ENCODE measurements around the gene DLG2. TPM values are rescaled to one million over a fixed set of nuclear protein-coding genes. Genes with fewer than 3 reads are reported as not detected.

Gene DLG2
- total and polyA plus RNA-seq, 4 donors, result 1.3 to 23.3 (median 10.9) TPM

DNA sequence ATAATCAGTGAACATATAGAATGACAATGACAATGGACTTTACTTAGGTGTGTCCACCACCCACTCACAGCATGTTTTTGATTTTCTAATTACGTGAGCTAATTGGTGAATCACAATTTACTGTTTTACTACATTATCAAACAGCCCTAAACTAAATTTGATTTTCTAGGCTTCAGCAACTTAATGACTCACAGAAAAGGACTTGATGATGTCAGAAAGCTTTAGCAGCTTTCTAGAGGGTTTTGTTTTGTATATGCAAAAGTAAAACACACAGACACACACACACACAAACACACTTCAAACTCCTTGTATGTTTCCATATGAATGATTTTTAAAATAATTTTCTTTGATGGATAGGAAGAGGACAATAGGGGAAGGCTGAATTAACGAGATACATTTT is 1462.4 kb downstream of the DLG2 start:
- no peak for ATAC-seq (ENCODE audit: low FRiP score)
- no peak overlapping the region for H3K4me3 ChIP-seq (ENCODE audit: low read length in 2 of 2)
- WGBS, 2 donors, result 65 to 70% methylated on average over 2 of the region's 2 CpGs
- H3K27me3 ChIP-seq (ENCODE audit: control insufficient read depth in 1 of 2, insufficient read depth in 2 of 2, low read length in 1 of 2), result no peaks in the 10 kb centered on the region
- no peaks in the 10 kb centered on the region for H3K4me1 ChIP-seq (ENCODE audit: control insufficient read depth in 1 of 2, insufficient read depth in 2 of 2, low read length in 2 of 2)
- no peak for DNase-seq
- peaks cover 1% of the 10 kb centered on the region for H3K9me3 ChIP-seq (ENCODE audit: control insufficient read depth, low read length)
- no peaks in the 10 kb centered on the region for H3K36me3 ChIP-seq (ENCODE audit: control insufficient read depth in 1 of 2, insufficient read depth in 2 of 2, low read length in 1 of 2)
- intact Hi-C loops (cut with DNase I), result no loop called here
- no peak overlapping the region for H3K27ac ChIP-seq (ENCODE audit: low read depth in 1 of 2, low read length in 2 of 2)

DNA sequence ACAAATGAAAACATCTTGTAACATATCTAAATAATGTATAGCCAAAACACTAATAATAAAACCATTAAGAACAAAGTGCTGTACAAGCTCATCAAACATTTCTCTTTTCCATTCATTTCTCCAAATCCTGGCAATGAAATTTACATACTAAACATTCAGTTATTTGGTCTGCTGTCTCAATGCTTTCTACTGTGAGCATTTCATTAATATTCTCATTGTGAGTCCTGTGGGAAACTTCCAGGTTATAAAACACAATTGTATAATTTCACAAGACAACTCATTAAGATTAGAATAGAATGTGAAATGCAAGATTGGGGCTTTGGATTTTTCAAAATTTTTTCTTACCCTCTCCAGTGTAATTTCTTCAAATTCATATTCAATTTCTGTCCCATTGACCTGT is 1464.0 kb downstream of the DLG2 start:
- Histone ChIP-seq H3K9me3 (ENCODE audit: control insufficient read depth, low read length) (peaks cover 1% of the 10 kb centered on the region), H3K36me3 (ENCODE audit: control insufficient read depth in 1 of 2, insufficient read depth in 2 of 2, low read length in 1 of 2) (no peaks in the 10 kb centered on the region), H3K4me3 (ENCODE audit: low read length in 2 of 2) (no peak overlapping the region), H3K27me3 (ENCODE audit: control insufficient read depth in 1 of 2, insufficient read depth in 2 of 2, low read length in 1 of 2) (no peaks in the 10 kb centered on the region), H3K4me1 (ENCODE audit: control insufficient read depth in 1 of 2, insufficient read depth in 2 of 2, low read length in 2 of 2) (no peaks in the 10 kb centered on the region), H3K27ac (ENCODE audit: low read depth in 1 of 2, low read length in 2 of 2) (no peak overlapping the region)
- DNase-seq, result no peak
- no peak for ATAC-seq (ENCODE audit: low FRiP score)
- intact Hi-C loops (cut with DNase I), result no loop called here

DNA sequence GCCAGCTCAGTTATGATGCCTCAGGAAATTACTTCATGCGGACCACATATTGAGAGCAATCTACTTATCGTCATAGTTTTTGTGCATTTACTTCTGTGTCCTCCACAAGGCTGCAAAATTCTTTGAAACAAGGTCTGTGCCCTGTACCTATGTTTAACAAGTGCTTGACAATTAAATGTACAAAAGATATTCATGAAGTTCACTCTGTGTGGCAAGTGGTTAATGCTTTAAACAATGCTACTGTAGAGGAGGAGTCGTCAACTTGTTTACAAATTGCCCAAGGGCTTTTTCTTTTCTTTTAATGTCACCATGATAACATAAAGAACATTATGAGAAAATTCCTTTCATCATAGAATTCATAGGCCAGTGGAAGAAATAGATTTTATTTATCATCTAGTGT is 1469.5 kb downstream of the DLG2 start:
- DNase-seq (no peak), ATAC-seq (ENCODE audit: low FRiP score) (no peak)
- H3K27me3 ChIP-seq (ENCODE audit: control insufficient read depth in 1 of 2, insufficient read depth in 2 of 2, low read length in 1 of 2), result no peaks in the 10 kb centered on the region
- no peak overlapping the region for H3K4me3 ChIP-seq (ENCODE audit: low read length in 2 of 2)
- no peaks in the 10 kb centered on the region for H3K36me3 ChIP-seq (ENCODE audit: control insufficient read depth in 1 of 2, insufficient read depth in 2 of 2, low read length in 1 of 2)
- no peak overlapping the region for H3K27ac ChIP-seq (ENCODE audit: low read depth in 1 of 2, low read length in 2 of 2)
- WGBS, 2 donors, result 79 to 80% methylated on average over 3 of the region's 3 CpGs
- intact Hi-C loops (cut with DNase I), result no loop called here
- H3K9me3 ChIP-seq (ENCODE audit: control insufficient read depth, low read length), result peaks cover 1% of the 10 kb centered on the region
- H3K4me1 ChIP-seq (ENCODE audit: control insufficient read depth in 1 of 2, insufficient read depth in 2 of 2, low read length in 2 of 2), result no peaks in the 10 kb centered on the region

DNA sequence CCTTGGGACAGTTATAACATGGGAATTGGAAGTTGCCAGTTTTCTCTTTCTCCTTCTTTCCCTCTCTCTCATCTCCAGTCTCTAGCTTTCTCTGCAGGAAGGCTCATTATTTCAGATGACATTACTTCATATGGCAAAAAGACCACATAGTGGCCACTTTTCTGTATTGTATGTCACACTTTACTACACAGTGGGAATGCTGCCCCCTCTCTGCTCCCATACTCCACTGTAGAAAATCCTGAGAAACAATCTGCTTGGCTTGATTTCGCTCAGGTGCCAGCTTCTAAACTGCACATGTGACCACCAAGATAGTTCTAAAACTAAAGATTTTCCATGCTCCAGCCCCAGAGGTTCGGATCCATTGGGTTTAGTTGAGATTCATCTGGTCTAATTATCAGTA is 1480.3 kb downstream of the DLG2 start:
- no peak overlapping the region for H3K4me3 ChIP-seq (ENCODE audit: low read length in 2 of 2)
- 83% methylated on average over 2 of the region's 2 CpGs for WGBS, 2 donors
- no peak for DNase-seq
- H3K27ac ChIP-seq (ENCODE audit: low read depth in 1 of 2, low read length in 2 of 2), result no peak overlapping the region
- H3K27me3 ChIP-seq (ENCODE audit: control insufficient read depth in 1 of 2, insufficient read depth in 2 of 2, low read length in 1 of 2), result no peaks in the 10 kb centered on the region
- H3K9me3 ChIP-seq (ENCODE audit: control insufficient read depth, low read length), result no peaks in the 10 kb centered on the region
- no peaks in the 10 kb centered on the region for H3K36me3 ChIP-seq (ENCODE audit: control insufficient read depth in 1 of 2, insufficient read depth in 2 of 2, low read length in 1 of 2)
- H3K4me1 ChIP-seq (ENCODE audit: control insufficient read depth in 1 of 2, insufficient read depth in 2 of 2, low read length in 2 of 2), result no peaks in the 10 kb centered on the region
- intact Hi-C loops (cut with DNase I), result no loop called here
- no peak for ATAC-seq (ENCODE audit: low FRiP score)

DNA sequence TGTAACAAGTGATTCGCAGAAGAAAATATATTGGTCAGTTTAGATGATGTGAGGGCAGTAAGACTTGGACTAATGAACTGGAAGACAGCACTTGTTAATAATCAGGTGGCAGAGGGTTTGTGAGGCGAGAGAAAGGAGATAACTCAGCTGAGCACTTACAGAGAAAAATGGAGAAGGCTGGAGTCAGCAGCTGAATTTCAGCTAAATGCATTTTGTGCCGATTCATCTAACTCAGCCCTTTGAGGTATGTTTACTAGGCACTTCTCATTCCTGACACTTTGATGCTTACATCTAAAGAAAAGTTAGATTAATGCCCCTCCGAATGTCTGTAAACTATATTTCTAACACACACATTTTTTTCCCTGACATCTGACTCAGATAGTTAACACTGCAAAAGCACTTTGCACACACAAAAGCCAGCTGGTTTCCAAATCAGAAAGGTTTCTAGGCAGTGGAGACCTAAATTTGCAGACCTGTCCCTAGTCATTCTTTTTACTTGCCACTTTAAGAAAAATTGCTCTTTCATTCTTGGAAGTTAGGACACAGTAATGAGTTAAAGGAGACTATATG is 1481.4 kb downstream of the DLG2 start:
- H3K27me3 ChIP-seq (ENCODE audit: control insufficient read depth in 1 of 2, insufficient read depth in 2 of 2, low read length in 1 of 2), result no peaks in the 10 kb centered on the region
- intact Hi-C loops (cut with DNase I), result no loop called here
- H3K4me3 ChIP-seq (ENCODE audit: low read length in 2 of 2), result no peak overlapping the region
- WGBS, 2 donors, result 41 to 42% methylated on average over 4 of the region's 4 CpGs
- H3K4me1 ChIP-seq (ENCODE audit: control insufficient read depth in 1 of 2, insufficient read depth in 2 of 2, low read length in 2 of 2), result no peaks in the 10 kb centered on the region
- no peak overlapping the region for H3K27ac ChIP-seq (ENCODE audit: low read depth in 1 of 2, low read length in 2 of 2)
- no peaks in the 10 kb centered on the region for H3K9me3 ChIP-seq (ENCODE audit: control insufficient read depth, low read length)
- DNase-seq (no peak), ATAC-seq (ENCODE audit: low FRiP score) (no peak)
- H3K36me3 ChIP-seq (ENCODE audit: control insufficient read depth in 1 of 2, insufficient read depth in 2 of 2, low read length in 1 of 2), result no peaks in the 10 kb centered on the region

DNA sequence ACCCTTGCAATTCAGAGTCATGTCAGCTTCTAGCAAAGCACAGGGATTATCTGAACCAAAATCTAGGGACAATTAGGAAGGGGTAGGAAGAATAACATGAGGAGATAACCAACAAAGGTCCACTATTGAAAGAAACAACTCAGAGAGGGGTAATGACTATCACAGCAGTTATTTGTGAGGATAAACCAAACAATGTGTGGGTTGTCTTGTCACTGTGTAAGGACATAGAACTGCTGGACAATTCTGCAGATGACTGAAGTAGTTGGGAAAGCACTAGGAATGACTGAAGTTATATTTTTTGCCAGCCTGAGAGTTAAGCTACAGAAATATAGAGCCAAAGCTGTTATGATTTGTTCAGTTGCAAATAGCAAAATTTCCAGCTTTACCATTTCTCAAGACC is 1482.6 kb downstream of the DLG2 start:
- no peaks in the 10 kb centered on the region for H3K36me3 ChIP-seq (ENCODE audit: control insufficient read depth in 1 of 2, insufficient read depth in 2 of 2, low read length in 1 of 2)
- no peak overlapping the region for H3K4me3 ChIP-seq (ENCODE audit: low read length in 2 of 2)
- H3K9me3 ChIP-seq (ENCODE audit: control insufficient read depth, low read length), result no peaks in the 10 kb centered on the region
- no peak for ATAC-seq (ENCODE audit: low FRiP score)
- H3K27ac ChIP-seq (ENCODE audit: low read depth in 1 of 2, low read length in 2 of 2), result no peak overlapping the region
- H3K27me3 ChIP-seq (ENCODE audit: control insufficient read depth in 1 of 2, insufficient read depth in 2 of 2, low read length in 1 of 2), result no peaks in the 10 kb centered on the region
- no peaks in the 10 kb centered on the region for H3K4me1 ChIP-seq (ENCODE audit: control insufficient read depth in 1 of 2, insufficient read depth in 2 of 2, low read length in 2 of 2)
- intact Hi-C loops (cut with DNase I), result no loop called here
- no peak for DNase-seq

DNA sequence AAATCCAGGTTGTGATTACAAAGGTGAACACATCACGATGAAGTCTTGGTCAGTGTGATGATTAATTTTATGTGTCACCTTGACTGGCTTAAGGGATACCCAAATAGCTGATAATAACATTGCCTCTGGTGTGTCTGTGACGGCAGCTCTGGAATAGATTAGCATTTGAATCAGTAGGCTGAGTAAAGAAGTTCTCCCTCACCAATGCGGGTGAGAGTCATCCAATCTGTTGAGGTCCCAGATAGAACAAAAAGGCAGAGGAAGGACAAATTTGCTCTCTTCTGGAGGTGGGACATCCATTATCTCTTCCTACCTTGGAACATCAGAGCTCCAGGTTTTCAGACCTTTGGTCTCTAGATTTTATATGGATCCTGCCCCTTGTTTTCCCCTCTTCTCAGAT is 1484.7 kb downstream of the DLG2 start:
- Histone ChIP-seq H3K4me1 (ENCODE audit: control insufficient read depth in 1 of 2, insufficient read depth in 2 of 2, low read length in 2 of 2) (no peaks in the 10 kb centered on the region), H3K36me3 (ENCODE audit: control insufficient read depth in 1 of 2, insufficient read depth in 2 of 2, low read length in 1 of 2) (no peaks in the 10 kb centered on the region), H3K27me3 (ENCODE audit: control insufficient read depth in 1 of 2, insufficient read depth in 2 of 2, low read length in 1 of 2) (no peaks in the 10 kb centered on the region), H3K27ac (ENCODE audit: low read depth in 1 of 2, low read length in 2 of 2) (no peak overlapping the region), H3K9me3 (ENCODE audit: control insufficient read depth, low read length) (no peaks in the 10 kb centered on the region), H3K4me3 (ENCODE audit: low read length in 2 of 2) (no peak overlapping the region)
- no peak for DNase-seq
- ATAC-seq (ENCODE audit: low FRiP score), result no peak
- WGBS, 2 donors, result 79 to 82% methylated on average over 3 of the region's 3 CpGs
- intact Hi-C loops (cut with DNase I), result no loop called here

DNA sequence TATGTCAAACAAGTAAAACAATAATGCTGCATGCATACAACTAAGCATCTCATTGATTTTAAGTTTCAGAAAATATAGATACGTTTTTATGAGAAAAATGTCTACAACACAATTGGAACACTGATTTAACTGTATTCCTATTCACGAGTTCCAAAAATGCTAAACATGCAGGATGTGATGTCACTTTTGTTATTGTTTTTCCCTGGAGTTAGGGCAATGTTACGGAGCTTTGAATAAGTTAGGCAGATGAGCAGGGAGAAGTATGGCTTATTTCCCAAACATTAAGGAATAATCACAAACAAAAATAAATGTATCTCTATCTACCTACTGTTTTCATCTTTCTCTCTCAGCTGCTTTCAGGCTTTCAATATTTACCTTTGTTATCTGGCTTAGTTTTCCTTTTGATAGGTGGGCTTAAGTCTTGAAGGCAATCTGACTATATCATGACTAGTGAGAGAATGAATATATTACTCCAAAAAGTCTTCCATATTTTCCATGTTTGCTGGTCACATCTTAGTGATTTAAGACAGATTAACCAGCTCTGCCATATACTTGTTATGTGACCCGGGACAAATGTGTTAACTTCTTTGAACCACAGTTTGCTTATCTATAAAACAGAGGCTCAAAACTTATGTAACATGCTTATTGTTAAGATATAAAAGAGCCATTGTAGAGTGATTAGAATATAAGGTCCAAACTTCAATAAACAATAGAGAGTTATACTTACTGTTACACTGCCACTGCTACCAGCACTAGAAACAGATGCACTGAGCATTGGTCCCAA is 1486.6 kb downstream of the DLG2 start:
- WGBS, 2 donors, result 18 to 24% methylated on average over 4 of the region's 4 CpGs
- H3K27ac ChIP-seq (ENCODE audit: low read depth in 1 of 2, low read length in 2 of 2), result no peak overlapping the region
- DNase-seq (no peak), ATAC-seq (ENCODE audit: low FRiP score) (no peak)
- intact Hi-C loops (cut with DNase I), result no loop called here
- H3K27me3 ChIP-seq (ENCODE audit: control insufficient read depth in 1 of 2, insufficient read depth in 2 of 2, low read length in 1 of 2), result no peaks in the 10 kb centered on the region
- H3K9me3 ChIP-seq (ENCODE audit: control insufficient read depth, low read length), result no peaks in the 10 kb centered on the region
- no peaks in the 10 kb centered on the region for H3K36me3 ChIP-seq (ENCODE audit: control insufficient read depth in 1 of 2, insufficient read depth in 2 of 2, low read length in 1 of 2)
- H3K4me3 ChIP-seq (ENCODE audit: low read length in 2 of 2), result no peak overlapping the region
- H3K4me1 ChIP-seq (ENCODE audit: control insufficient read depth in 1 of 2, insufficient read depth in 2 of 2, low read length in 2 of 2), result no peaks in the 10 kb centered on the region

DNA sequence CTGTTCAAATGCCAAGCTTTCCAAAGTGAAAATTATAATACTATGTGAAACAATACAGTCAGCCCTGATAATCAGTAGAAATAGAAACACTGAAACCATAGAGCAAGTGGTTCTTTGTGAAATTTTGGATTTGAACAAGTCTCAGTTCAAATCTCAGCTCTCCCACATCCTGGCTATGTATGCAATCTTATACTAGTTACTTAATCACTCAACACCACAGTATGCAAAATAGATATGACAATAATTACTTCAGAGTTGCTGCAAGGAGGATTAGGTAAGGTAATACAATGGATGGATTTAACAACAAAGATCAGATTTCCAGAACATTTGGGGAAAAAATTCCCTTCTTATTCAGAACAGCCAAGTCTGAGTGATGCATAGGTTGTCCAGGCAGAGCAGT is 1489.2 kb downstream of the DLG2 start:
- ATAC-seq (ENCODE audit: low FRiP score) (no peak), DNase-seq (no peak)
- no peaks in the 10 kb centered on the region for H3K36me3 ChIP-seq (ENCODE audit: control insufficient read depth in 1 of 2, insufficient read depth in 2 of 2, low read length in 1 of 2)
- H3K4me1 ChIP-seq (ENCODE audit: control insufficient read depth in 1 of 2, insufficient read depth in 2 of 2, low read length in 2 of 2), result no peaks in the 10 kb centered on the region
- H3K27me3 ChIP-seq (ENCODE audit: control insufficient read depth in 1 of 2, insufficient read depth in 2 of 2, low read length in 1 of 2), result no peaks in the 10 kb centered on the region
- no peak overlapping the region for H3K4me3 ChIP-seq (ENCODE audit: low read length in 2 of 2)
- no peak overlapping the region for H3K27ac ChIP-seq (ENCODE audit: low read depth in 1 of 2, low read length in 2 of 2)
- H3K9me3 ChIP-seq (ENCODE audit: control insufficient read depth, low read length), result no peaks in the 10 kb centered on the region
- intact Hi-C loops (cut with DNase I), result no loop called here

Measured in aorta (tissue), 5 donors.